ENCODE results near the gene MMP26.

MMP26 gene

GRCh38 chr11:4748438-4748837, 43.9 kb downstream of the MMP26 start:
- Histone ChIP-seq H2AFZ (ENCODE audit: low read depth, low read length) (no peak overlapping the region), H4K20me1 (ENCODE audit: insufficient read depth, low read length) (no peaks in the 10 kb centered on the region), H3K27ac (ENCODE audit: low read length) (no peak overlapping the region), H3K27me3 (ENCODE audit: insufficient read depth, low read length, poor library complexity) (no peaks in the 10 kb centered on the region), H3K36me3 (ENCODE audit: insufficient read depth, low read length) (no peaks in the 10 kb centered on the region), H3K4me2 (ENCODE audit: insufficient read depth, low read length) (no peak overlapping the region), H3K79me2 (ENCODE audit: insufficient read depth, low read length) (no peaks in the 10 kb centered on the region), H3K4me3 (ENCODE audit: low read depth in 1 of 2, low read length in 2 of 2) (no peak overlapping the region), H3K4me1 (ENCODE audit: insufficient read depth, low read length) (no peaks in the 10 kb centered on the region), H3K9me3 (ENCODE audit: insufficient read depth, low read length, severe bottlenecking) (no peaks in the 10 kb centered on the region), H3K9ac (ENCODE audit: low read depth, low read length) (no peak overlapping the region)
- ATAC-seq (ENCODE audit: insufficient read depth, low read depth) (no peak), DNase-seq (no peak)
- TF ChIP-seq EZH2 (IDR thresholded peaks at IDR 0.05; ENCODE audit: borderline replicate concordance, low read depth, low read length, severe bottlenecking) (no peak), CTCF (IDR thresholded peaks at IDR 0.05; ENCODE audit: borderline replicate concordance, extremely low read depth, low read length, poor library complexity, severe bottlenecking) (no peak)

- DNase-seq = no peak
Measured at GRCh38 chr11:4751201-4751600, 46.6 kb downstream of the MMP26 start.

More at GRCh38 chr11:4751201-4751600, 46.6 kb downstream of the MMP26 start:
- no peaks in the 10 kb centered on the region for H3K79me2 ChIP-seq (ENCODE audit: insufficient read depth, low read length)
- H3K9ac ChIP-seq (ENCODE audit: low read depth, low read length) = no peak overlapping the region
- H2AFZ ChIP-seq (ENCODE audit: low read depth, low read length) = no peak overlapping the region
- H3K36me3 ChIP-seq (ENCODE audit: insufficient read depth, low read length) = no peaks in the 10 kb centered on the region
- ATAC-seq (ENCODE audit: insufficient read depth, low read depth) = no peak
- H3K4me1 ChIP-seq (ENCODE audit: insufficient read depth, low read length) = no peaks in the 10 kb centered on the region
- no peak overlapping the region for H3K4me2 ChIP-seq (ENCODE audit: insufficient read depth, low read length)
- H3K27me3 ChIP-seq (ENCODE audit: insufficient read depth, low read length, poor library complexity) = no peaks in the 10 kb centered on the region
- H3K4me3 ChIP-seq (ENCODE audit: low read depth in 1 of 2, low read length in 2 of 2) = no peak overlapping the region
- TF ChIP-seq CTCF (IDR thresholded peaks at IDR 0.05; ENCODE audit: borderline replicate concordance, extremely low read depth, low read length, poor library complexity, severe bottlenecking) (no peak), EZH2 (IDR thresholded peaks at IDR 0.05; ENCODE audit: borderline replicate concordance, low read depth, low read length, severe bottlenecking) (no peak)
- no peaks in the 10 kb centered on the region for H4K20me1 ChIP-seq (ENCODE audit: insufficient read depth, low read length)
- no peak overlapping the region for H3K27ac ChIP-seq (ENCODE audit: low read length)
- no peaks in the 10 kb centered on the region for H3K9me3 ChIP-seq (ENCODE audit: insufficient read depth, low read length, severe bottlenecking)

Data from DND-41 (cell line).